HEK293 (cell line): ENCODE data around the gene FRMPD4.
A peak's percentile ranks its signal among the peaks of the same experiment; 100 is the strongest.
"Not testable (repeated sequence)": the region's sequence is repeated elsewhere in the genome, so short reads cannot be mapped to it uniquely, and the experiment has no call there.

Source experiments
- CTCF ChIA-PET: fragments of 350-600 bp; formaldehyde crosslinking; extraction: SDS; loops from one replicate; lab custom pipeline; 2021; ENCODE audit warnings: antibody characterized with exemption; lab: Yijun Ruan, JAX
- POLR2A ChIA-PET: fragments of 300-600 bp; formaldehyde crosslinking; extraction: SDS; loops from one replicate; lab custom pipeline; 2020; ENCODE audit warnings: antibody characterized with exemption, inconsistent platforms; lab: Yijun Ruan, JAX
- H3K27ac ChIP-seq: fragments of 200-500 bp; sonication (Bioruptor generic); 2 replicates; pipeline ENCODE4 v1.5.1; 2014; ENCODE audit warnings: low read depth, low read length, control low read depth, inconsistent platforms; ENCODE audit errors: extremely low read depth
- H3K36me3 ChIP-seq, 2 experiments: fragments of 200-500 bp in 1 of 2; sonication (Bioruptor generic) in 1 of 2; 1 replicate in 1 of 2; 2 replicates in 1 of 2; pipeline ENCODE4 v1.5.1; 2014 to 2017; ENCODE audit warnings: inconsistent platforms in 2 of 2, low read length in 2 of 2; ENCODE audit not compliant: control insufficient read depth in 2 of 2, insufficient read depth in 1 of 2
- H3K4me1 ChIP-seq: fragments of 200-500 bp; sonication (Bioruptor generic); 2 replicates; pipeline ENCODE4 v1.5.1; 2014; ENCODE audit warnings: mild to moderate bottlenecking, low read length, inconsistent platforms; ENCODE audit not compliant: control insufficient read depth, insufficient read depth
- H3K4me3 ChIP-seq: 2 replicates; pipeline ENCODE4 v1.5.1; 2011; ENCODE audit warnings: low read depth, mild to moderate bottlenecking, control low read depth, low read length, moderate library complexity
- H3K9me3 ChIP-seq: fragments of 200-500 bp; sonication (Bioruptor generic); 2 replicates; pipeline ENCODE4 v1.5.1; 2014; ENCODE audit warnings: low read depth, low read length, inconsistent platforms; ENCODE audit not compliant: control insufficient read depth, insufficient read depth
- CTCF ChIP-seq: fragments of 450-650 bp; formaldehyde crosslinking; IDR thresholded peaks from 2 replicates; pipeline ENCODE4 v1.5.1; 2016; ENCODE audit warnings: missing biosample characterization, missing genetic modification characterization
- GLI2 ChIP-seq: fragments of 450-650 bp; formaldehyde crosslinking; IDR thresholded peaks from 2 replicates; pipeline ENCODE4; 2017; ENCODE audit warnings: missing biosample characterization, missing genetic modification characterization, low read depth, borderline replicate concordance
- HIC1 ChIP-seq: fragments of 450-650 bp; formaldehyde crosslinking; IDR thresholded peaks from 2 replicates; pipeline ENCODE4 v1.5.1; 2016; ENCODE audit warnings: missing biosample characterization, missing genetic modification characterization
- INSM2 ChIP-seq: fragments of 450-650 bp; formaldehyde crosslinking; IDR thresholded peaks from 2 replicates; pipeline ENCODE4 v1.5.1; 2016; ENCODE audit warnings: missing biosample characterization, missing genetic modification characterization
- KLF7 ChIP-seq: fragments of 450-650 bp; formaldehyde crosslinking; IDR thresholded peaks from 2 replicates; pipeline ENCODE4 v1.5.1; 2016; ENCODE audit warnings: missing biosample characterization, missing genetic modification characterization, borderline replicate concordance
- SP7 ChIP-seq: fragments of 450-650 bp; formaldehyde crosslinking; IDR thresholded peaks from 2 replicates; pipeline ENCODE4 v1.5.1; 2016; ENCODE audit warnings: missing biosample characterization, missing genetic modification characterization
- ZNF148 ChIP-seq: fragments of 450-650 bp; formaldehyde crosslinking; IDR thresholded peaks from 2 replicates; pipeline ENCODE4 v1.5.0; 2017; ENCODE audit warnings: missing biosample characterization, missing genetic modification characterization, borderline replicate concordance
- ZNF248 ChIP-seq: fragments of 450-650 bp; formaldehyde crosslinking; IDR thresholded peaks from 2 replicates; pipeline ENCODE4 v1.5.1; 2017; ENCODE audit warnings: missing biosample characterization, missing genetic modification characterization
- ZNF366 ChIP-seq: fragments of 450-650 bp; formaldehyde crosslinking; conservative IDR thresholded peaks from 2 replicates; pipeline ENCODE4 v1.5.1; 2016; ENCODE audit warnings: missing biosample characterization, missing genetic modification characterization
- ZNF670 ChIP-seq: fragments of 450-650 bp; formaldehyde crosslinking; IDR thresholded peaks from 2 replicates; pipeline ENCODE4 v1.5.1; 2016; ENCODE audit warnings: missing biosample characterization, missing genetic modification characterization, low read depth

The FRMPD4 gene

GRCh38 chrX:12497832-12498591 is 359.7 kb downstream of the FRMPD4 start:
- TF ChIP-seq GLI2 (tag by site-specific recombination) = no peak
- TF ChIP-seq ZNF148 (tag by site-specific recombination) = no peak
- 0 out of 2 replicates have a peak, but pooled peaks have one; percentile 13 for TF ChIP-seq CTCF
- no peaks in the 10 kb centered on the region for H3K36me3 ChIP-seq
- no peak overlapping the region for H3K4me3 ChIP-seq
- POLR2A ChIA-PET = no interaction called here
- CTCF ChIA-PET = interaction anchor here (0.5 to 1.3 kb wide), 5 partner anchors 10 to 1445 kb away, joined by 3 to 10 read pairs (median 3); no protein-coding TSS in a partner anchor
- no peaks in the 10 kb centered on the region for H3K4me1 ChIP-seq
- no peaks in the 10 kb centered on the region for H3K9me3 ChIP-seq
- H3K27ac ChIP-seq = no peak overlapping the region

GRCh38 chrX:12505127-12505526 is 366.9 kb downstream of the FRMPD4 start:
- no peak for TF ChIP-seq KLF7 (tag by site-specific recombination)
- no peak for TF ChIP-seq INSM2 (tag by site-specific recombination)
- TF ChIP-seq ZNF670 (tag by site-specific recombination) = no peak
- TF ChIP-seq HIC1 (tag by site-specific recombination) = no peak
- no peak for TF ChIP-seq ZNF366 (tag by site-specific recombination)
- no peak for TF ChIP-seq ZNF248 (tag by site-specific recombination)
- TF ChIP-seq SP7 (tag by site-specific recombination) = no peak
- TF ChIP-seq, all 188 proteins: peak for 0
- Histone ChIP-seq H3K9me3 (no peaks in the 10 kb centered on the region; the same call in 1 of the 2 replicates), H3K4me1 (no peaks in the 10 kb centered on the region), H3K27ac (no peak overlapping the region), H3K4me3 (no peak overlapping the region), H3K36me3 (no peaks in the 10 kb centered on the region)
- ChIA-PET CTCF (interaction anchor here (1.4 kb wide), 1 partner anchor 196 kb away, joined by 3 read pairs; no protein-coding TSS in a partner anchor), POLR2A (no interaction called here)

- POLR2A ChIA-PET, CTCF ChIA-PET, H3K4me1 ChIP-seq, H3K27ac ChIP-seq, H3K4me3 ChIP-seq, H3K36me3 ChIP-seq, H3K9me3 ChIP-seq: not testable (repeated sequence)
These were observed 377.1 kb downstream of the FRMPD4 start for GRCh38 chrX:12515384-12515783.
